NCI-H2081 treated with DMSO at 0.1 percent for 48 hours (cell line): Measurements from ENCODE around the gene PSMC3IP.

ENCODE experiments used
- DNase-seq: peaks from one replicate; lab custom pipeline; 2025; lab: John Stamatoyannopoulos, UW

The PSMC3IP gene

DNA sequence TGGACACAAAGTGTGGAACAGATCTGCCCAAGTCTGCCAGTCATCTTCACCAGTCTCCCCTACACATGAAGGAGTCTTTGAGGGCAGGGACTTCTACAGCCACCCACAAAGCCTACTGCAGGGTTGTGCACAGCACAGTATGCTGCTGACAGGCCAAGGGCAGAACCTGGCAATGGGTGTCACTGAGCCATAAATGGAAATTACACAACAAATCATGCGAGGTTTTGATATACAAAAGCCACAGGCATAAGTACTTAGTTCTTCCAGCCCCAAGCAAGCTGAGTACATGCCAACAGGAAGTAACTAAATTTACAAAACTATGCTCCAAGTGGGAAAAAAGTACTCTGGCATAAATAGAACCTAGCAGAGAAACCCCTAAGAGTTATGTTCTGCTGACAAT, 7.8 kb upstream of the PSMC3IP start:
- DNase-seq = no peak

DNA sequence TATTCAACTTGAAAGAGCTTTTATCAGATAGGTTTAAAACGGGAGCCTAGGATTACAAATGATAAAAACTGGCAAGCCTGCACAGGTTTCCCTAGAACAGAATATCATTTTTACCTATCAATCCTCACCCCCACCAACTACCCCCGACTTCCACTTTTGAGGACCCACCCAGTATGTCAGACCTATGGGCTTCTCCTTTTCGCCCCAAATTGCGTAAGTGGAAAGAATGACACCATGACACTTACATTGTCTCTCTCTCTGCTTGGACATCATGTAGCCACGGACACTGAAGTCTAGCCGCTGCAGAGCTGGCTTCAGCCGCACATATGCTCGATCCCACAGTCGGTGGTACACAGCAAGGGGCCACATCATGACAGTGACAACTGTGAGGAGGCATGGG, 7.4 kb upstream of the PSMC3IP start:
- no peak for DNase-seq

DNA sequence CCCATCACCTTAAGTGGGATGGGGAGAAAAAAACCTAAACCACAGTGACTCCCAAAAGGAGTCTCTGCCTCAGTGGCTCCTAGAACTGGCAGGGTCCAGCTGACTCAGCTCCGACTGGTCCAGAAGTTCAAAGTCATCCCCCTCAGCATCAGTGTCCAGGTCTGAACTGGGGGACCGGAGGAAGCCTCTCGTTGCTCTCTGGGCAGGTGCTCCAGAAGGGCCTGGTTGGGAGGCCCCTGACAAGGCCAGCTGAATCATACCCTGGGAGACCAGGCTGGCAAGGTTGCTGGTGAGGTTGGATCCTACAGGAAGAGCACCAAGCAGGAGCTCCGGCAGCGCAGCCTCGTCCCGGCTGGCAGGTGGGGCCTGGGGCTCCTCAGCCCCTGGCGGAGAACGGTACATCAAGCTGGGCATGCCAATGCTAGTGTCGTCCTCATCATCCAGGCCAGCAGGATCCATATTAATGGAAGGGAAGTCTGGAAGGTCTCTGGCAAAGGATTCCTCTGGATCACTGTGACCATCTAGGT, 4.3 kb upstream of the PSMC3IP start:
- DNase-seq = no peak

DNA sequence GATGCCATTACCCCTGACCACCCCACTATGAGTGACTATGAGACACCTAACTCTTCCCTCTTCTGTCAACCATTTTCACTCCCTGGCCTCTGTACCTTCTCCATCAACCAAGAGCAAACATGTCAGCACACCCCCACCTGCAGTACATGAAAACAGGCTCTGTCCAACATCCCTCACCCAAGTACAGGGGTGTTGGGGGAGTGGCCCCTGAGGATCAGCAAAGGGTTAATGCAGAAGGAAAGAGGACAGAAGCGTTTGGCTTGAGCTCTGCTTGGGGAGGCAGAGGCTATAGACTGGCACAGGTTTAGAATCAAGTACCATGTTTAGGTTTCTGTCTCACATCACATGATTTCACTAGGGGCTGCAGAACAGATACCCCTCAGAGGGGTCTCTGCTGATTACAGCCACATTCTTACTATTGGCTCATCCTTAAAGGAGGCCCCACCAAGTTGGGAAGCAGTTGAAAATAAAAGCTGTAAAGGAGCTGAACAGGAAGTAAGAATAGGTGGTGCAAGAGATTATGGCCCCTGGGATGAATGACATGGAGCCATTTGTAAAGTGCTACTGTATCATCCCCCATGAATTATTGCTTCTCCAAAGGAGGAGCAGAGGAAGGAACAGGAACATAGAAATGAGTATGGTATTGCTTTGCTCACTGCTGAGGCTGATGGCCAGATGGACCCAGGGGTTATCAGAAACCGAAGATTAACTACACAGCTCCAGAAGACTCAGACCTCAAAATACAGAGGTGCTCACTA, 2.4 kb upstream of the PSMC3IP start:
- no peak for DNase-seq

DNA sequence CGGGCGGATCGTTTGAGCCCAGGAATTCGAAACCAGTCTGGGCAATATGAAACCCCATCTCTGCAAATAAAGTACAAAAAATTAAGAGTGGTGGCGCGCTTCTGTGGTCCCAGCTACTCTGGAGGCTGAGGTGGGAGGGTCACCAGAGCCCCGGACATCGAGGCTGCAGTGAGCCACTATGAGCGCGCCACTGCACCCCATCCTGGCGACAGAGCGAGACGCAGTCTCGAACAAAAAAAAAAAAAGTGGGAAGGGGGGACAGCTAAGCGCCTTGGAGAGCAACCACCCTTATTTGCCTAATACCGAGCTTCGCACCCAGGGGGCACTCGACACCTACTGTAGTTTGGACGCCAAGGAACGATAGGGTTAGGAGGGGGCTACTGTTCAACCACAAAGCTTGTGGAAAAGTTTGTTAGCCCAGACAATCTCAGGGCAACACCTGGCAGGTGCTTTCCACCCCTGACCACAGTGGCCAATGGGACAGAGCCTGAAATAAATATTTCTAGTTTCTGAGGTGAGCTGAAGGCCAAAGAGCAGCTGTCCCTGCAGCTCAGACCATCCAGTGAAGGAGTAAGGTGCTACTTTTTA, 847 bp upstream of the PSMC3IP start:
- peak; percentile 62 for DNase-seq

DNA sequence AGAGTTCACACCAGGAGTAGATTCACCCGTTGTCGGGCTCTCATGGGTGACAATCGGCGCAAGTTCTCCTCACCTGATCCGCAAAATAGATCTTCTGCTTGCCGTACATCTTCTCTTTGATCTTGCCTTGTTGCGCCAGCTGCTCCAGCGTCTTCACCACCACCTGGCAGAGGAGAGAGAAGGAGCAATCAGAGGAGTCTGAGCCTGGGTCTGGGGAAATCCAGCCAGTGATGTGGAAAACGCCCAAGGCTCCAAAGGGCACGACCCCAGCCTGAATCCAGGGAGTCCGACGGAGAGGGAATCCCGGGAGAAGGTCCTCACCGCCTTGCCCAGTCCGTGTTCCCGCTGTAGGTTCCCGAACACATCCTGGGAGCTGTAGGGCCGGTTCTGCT, 393 bp downstream of the PSMC3IP start:
- no peak for DNase-seq

DNA sequence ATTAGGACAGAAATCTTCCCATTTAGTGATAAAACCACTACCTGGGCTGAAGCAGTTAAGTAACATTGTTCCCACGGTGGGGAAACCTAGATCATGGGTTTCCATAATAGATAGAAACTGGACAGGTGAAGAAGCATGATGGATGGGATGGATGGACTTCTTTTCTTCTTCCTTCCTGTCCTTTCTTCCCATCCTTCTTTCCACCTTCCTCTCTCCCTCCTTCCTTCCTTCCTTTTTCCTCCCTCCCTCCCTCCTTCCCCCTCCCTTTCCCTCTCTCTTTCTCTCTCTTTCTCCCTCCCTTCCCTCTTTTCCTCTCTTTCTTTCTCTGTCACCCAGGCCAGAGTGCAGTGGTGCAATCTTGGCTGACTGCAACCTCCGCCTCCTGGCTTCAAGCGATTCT, 3.1 kb downstream of the PSMC3IP start:
- DNase-seq = no peak

DNA sequence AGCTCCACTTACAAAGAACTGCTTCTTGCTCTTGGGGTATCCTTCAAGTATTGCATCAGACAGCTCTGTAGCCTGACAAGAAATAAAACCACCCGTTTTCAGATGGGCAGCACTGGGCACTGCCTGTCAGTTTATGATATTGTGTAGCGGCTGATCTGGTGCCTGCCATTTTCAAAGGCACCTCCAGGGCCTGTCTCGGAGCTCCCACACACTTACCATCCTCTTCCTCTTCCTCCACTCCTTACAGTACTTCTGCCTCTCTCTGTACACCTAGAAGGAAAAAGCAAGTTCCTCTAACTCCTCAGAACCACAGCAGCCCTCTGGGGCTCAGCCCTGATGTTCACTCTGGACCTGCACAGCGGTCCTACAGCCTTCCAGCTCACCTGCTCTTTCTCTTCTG, 4.4 kb downstream of the PSMC3IP start:
- DNase-seq = no peak

DNA sequence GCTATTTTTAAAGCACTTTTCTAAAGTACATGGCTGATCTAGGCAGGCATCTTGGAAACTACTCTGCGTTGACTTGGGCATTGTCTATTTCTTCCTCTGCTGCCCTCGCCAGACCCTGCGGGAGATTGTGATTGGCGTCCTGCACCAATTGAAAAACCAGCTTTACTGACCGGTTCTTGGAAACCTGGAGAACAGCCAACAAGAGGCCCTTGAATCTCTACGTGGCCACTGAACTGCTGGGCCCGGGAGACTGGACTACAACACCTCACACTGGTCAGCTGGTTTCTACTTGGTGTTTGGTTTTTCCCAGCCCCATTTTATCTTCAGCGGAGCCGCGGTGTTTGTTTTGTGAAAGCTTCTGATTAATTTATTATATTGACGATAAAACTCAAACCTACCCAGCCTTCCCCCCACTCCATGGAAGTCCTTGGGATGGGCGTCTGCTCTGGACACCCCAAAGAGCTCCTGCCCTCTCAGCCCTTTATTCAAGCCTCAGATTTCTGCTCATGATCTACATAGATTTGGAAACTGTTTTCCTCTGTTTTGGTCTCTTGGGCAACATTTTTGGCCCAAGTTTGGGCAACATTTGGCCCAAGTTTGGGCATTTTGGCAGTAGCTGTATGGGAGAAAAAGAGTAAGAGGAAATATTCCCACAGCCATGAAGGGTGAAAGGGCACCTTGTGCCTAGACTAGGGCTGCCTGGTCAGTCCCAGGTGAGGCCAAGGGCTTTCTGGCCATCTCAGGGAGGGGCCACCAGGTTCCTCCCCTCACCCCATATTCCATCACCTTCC, 5.9 kb downstream of the PSMC3IP start:
- no peak for DNase-seq

DNA sequence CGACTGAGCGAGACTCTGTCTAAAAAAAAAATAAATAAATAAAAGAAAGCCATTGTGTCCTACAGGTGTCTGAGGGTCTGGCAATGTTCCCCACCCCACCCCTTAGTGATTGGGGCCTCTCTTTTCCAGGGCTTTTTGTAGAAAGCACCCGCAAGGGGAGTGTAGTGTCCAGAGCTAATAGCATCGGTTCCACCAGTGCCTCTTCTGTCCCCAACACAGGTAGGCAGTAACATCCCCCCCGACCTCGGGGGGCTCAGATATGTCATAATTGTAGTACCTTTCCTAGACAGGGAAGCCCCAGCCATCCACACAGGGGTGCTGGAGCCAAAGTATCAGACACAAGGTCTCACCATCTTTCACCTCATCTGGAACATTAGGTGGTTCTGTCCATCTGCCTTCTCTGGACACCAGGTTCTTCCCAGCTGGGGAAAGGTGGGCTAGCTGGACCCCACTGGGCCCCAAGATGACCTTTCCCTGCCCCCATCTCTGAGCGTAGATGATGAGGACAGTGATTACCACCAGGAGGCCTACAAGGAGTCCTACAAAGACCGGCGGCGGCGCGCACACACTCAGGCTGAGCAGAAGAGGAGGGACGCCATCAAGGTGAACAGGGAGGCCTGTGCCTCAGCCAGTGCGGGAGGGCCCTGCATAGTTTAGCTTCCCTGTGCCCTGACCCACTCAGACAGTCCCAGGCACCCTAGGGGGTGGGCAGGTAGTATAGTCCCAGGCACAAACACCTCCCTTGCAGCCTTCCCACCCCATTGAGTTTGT, 9.0 kb downstream of the PSMC3IP start:
- no peak for DNase-seq

DNA sequence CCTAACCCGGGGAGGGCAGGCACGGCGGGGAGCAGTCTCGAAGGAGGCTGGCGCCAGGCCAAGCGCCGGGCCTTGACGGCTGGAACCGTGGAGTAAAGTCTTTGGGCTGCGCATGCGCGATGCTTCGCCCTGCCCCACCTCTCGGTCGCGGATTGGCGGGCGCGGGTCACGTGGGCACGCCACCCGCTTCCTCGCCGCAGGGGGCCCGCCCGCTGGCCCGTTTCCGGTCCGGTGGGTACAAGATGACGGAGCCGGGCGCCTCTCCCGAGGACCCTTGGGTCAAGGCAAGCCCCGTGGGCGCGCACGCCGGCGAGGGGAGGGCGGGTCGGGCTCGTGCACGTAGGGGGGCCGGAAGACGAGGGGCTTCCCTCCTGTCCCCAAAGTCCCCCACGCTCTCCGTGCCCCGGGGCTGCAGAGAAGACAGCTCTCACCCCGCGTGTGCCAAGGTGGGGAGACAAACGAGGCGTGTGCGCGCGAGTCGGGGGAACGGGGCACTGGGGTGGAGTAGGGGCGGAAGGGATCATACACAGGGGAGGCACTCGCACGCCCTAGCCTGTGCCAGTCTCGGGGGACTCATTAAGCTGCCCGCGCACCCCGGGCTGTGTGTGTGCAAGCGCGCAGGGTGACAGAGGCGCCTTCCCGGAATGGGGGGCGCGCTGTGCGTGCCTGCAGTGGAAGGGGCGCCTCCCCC, 10.5 kb downstream of the PSMC3IP start, which contains the start of gene MLX:
TSS of gene MLX (plus strand) at position 218 of the 691 bp plus-strand sequence. CDS start at position 243, 25 bp downstream.
- DNase-seq = peak; percentile 83

DNA sequence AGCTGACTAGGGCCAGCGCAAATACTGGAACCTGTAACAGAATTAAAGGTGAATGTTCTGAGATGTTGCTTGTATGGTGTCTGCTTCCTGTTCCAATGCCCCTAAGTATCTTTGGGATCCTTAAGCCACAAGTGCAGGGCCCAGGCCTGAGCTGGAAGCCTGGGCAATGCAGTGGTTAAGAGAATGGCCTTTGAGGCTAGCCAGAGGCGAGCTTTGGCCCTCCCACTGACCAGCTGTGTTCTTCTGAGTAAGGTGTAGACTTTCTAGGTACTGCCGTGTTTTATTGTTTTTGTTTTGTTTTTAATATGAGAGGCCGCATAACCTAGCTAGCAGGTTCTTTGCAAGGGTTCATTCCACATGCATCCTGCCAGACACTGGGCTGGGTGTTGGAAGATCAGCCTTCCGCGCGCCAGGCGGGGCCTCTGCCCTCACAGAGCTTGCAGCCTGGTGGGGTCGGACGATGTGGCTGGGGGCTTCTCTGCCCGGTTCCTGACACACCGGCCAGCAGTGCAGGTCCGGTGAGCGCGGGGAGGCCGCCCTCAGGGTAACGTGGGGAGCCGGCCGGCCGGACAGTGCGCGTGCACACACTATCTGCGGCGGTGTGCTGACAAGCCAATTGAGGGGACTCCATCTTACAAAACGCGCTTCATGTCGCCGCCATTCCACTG, 11.2 kb downstream of the PSMC3IP start:
- no peak for DNase-seq

DNA sequence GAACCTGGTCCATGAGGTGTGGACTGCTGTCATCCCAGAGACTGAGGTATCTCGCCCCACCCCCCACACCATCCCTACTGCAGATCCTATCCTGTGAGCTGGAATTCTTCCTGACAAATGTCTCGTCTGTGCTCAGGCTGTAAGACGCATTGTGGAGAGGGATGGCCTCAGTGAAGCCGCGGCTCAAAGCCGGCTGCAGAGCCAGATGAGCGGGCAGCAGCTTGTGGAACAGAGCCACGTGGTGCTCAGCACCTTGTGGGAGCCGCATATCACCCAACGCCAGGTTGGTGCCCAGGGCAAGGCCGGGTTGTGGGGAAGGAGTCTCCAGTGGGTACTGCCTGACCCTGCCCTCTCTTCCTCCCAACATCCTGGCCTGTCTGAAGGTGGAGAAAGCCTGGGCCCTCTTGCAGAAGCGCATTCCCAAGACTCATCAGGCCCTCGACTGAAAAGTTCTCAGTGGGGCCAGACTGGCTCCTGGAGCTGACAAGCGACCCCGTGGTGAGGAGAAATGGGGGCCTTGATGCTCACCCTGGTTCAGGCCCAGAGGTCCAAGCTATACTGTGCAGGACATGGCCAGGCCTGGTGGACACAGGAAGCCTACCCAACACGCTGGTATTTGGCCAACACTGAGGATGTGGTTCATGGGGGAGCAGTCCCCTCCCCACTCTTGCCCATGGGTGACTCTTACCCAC, 11.9 kb downstream of the PSMC3IP start:
- DNase-seq = no peak

DNA sequence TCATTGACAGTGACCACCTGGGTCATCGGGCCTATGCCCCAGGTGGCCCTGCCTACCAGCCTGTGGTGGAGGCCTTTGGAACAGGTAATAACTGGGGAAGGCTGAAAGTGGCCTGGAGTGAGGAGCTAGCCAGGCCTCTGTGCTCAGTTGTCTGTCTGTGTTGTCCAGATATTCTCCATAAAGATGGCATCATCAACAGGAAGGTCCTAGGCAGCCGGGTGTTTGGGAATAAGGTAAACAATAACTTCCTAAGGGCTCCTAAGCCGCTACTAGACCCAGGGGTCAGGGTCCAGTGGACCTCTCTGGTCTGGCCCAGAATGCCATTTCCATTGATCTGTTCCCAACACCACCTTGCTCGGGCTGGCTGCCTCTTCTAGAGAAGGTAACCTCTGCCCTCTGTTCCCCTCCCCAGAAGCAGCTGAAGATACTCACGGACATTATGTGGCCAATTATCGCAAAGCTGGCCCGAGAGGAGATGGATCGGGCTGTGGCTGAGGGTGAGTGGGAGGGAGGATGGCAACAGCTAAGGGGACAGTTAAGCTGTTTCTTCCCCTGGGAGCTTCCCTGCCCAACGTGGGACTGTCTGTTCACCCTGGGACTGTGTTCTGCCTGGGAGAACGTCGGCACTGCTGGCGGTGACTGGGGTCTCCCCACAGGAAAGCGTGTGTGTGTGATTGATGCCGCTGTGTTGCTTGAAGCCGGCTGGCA, 12.6 kb downstream of the PSMC3IP start:
- DNase-seq = no peak

DNA sequence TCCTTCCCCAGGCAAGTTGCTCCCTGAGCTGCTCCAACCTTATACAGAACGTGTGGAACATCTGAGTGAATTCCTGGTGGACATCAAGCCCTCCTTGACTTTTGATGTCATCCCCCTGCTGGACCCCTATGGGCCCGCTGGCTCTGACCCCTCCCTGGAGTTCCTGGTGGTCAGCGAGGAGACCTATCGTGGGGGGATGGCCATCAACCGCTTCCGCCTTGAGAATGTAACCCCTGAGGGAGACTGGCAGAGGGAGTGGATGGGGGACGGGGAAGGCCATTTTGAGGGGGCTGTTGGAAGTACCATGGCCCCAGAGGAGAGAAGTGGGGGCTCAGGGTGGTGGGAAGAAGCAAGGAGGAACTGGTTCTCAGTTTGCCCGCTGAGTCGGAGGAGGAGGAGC, 13.6 kb downstream of the PSMC3IP start:
- DNase-seq = no peak

DNA sequence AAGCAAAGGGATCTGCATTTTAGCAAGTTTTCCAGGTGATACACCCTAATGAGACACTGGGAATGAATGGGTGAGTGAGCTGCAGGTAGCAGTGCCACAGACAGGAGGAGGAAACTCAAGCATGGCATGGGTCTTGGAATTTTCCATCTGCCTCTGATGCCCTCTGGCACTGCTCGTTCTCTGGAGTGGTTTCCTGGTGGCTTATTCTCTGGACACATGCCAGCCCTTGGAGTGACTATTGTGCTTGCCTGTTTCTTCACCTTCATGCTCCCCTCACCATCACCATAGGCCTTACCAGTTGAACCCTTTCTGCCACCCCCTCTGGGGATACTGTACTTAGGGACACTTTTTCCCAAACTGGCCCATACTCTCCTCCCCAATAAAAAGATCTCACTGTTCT, 14.0 kb downstream of the PSMC3IP start:
- DNase-seq = no peak

DNA sequence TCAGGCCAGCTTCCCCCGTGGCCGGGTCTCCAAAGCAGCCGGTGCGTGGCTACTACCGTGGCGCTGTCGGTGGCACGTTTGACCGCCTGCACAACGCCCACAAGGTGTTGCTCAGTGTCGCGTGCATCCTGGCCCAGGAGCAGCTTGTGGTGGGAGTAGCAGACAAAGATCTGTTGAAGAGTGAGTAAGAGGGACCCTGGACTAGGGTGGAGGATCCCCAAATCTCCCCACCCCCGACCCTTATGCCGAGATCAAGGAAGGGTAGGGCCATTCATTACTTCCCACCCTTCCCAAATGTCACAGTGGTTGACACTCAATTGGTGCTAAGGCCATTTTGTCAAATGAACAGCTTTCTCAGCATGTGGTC, 14.4 kb downstream of the PSMC3IP start:
- no peak for DNase-seq

DNA sequence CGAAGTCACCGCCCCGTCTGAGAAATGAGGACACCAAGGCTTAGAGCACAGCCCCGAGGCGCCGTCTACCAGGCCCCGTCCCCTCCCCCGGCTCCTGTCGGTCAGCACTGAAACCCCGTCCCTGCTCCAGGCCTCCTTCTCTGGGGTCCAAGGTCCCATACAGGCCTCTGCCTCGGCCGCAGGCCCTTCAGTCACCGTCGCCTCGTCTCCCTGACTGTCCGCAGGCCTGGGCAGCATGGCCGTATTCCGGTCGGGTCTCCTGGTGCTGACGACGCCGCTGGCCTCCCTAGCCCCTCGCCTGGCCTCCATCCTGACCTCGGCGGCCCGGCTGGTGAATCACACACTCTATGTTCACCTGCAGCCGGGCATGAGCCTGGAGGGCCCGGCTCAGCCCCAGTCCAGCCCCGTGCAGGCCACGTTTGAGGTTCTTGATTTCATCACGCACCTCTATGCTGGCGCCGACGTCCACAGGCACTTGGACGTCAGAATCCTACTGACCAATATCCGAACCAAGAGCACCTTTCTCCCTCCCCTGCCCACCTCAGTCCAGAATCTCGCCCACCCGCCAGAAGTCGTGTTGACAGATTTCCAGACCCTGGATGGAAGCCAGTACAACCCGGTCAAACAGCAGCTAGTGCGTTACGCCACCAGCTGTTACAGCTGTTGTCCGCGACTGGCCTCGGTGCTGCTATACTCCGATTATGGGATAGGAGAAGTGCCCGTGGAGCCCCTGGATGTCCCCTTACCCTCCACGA, 15.0 kb downstream of the PSMC3IP start:
- DNase-seq = no peak

DNA sequence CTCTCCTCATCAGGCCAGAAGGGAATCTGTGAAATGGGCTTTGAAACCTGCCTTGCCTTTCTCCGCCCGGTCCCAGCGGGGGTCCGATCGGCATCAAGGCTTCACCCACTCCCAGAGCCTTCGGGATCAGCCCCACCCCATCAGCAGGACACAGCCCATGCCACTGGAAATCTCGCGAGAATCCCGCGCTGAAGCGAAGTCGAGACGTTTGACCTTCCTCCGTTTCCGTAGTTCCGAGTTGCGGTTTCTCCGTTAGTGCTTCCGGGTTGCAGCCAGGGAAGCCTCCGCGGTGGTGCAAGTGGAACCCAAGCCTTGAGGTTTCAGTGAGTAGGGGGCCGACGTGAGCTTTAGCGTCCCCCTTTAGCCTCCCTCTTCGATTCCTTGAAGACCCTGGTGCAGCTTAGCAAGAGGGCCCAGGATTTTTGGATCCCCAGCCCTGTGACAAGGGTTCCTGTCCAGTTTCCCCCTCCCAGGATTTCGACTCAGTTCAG, 15.6 kb downstream of the PSMC3IP start, which contains the start of gene COASY:
TSS of gene COASY (plus strand) at position 252 of the 491 bp plus-strand sequence. CDS start 475 bp downstream, outside the sequence.
- DNase-seq = peak; percentile 88
